RWPE1 (cell line): ENCODE data around the gene CA10.

Experiments used
- CTCF ChIA-PET: fragments of 350-600 bp; sonication (Branson Sonifier 250); formaldehyde crosslinking; extraction: SDS; loops from one replicate; lab custom pipeline; 2021; lab: Yijun Ruan, JAX
- POLR2A ChIA-PET: fragments of 400-600 bp; formaldehyde crosslinking; extraction: SDS; loops from one replicate; lab custom pipeline; 2020; ENCODE audit warnings: antibody characterized with exemption; ENCODE audit not compliant: low non-redundant PET; lab: Yijun Ruan, JAX
- DNase-seq: peaks from one replicate; pipeline ENCODE4 v3.0.0; 2012; ENCODE audit warnings: low spot score
- H3K27ac ChIP-seq: fragments of 450-650 bp; 2 replicates; pipeline ENCODE4 v1.5.1; 2017
- CTCF ChIP-seq: fragments of 450-650 bp; conservative IDR thresholded peaks from 2 replicates; pipeline ENCODE4 v1.5.1; 2017; ENCODE audit warnings: low read depth, mild to moderate bottlenecking

CA10 gene

GRCh38 chr17:51647067-51647466 lies 511.4 kb downstream of the CA10 start:
- no peak for TF ChIP-seq CTCF
- no peak overlapping the region for H3K27ac ChIP-seq
- ChIA-PET CTCF (no interaction called here), POLR2A (no interaction called here)
- no peak for DNase-seq

GRCh38 chr17:51646539-51646938 lies 512.0 kb downstream of the CA10 start:
- ChIA-PET POLR2A (no interaction called here), CTCF (no interaction called here)
- no peak for DNase-seq
- no peak overlapping the region for H3K27ac ChIP-seq
- no peak for TF ChIP-seq CTCF

- CTCF ChIA-PET, result no interaction called here
Observed at GRCh38 chr17:51645056-51645455, 513.5 kb downstream of the CA10 start.

GRCh38 chr17:51643702-51644490 lies 514.6 kb downstream of the CA10 start:
- POLR2A ChIA-PET, result no interaction called here
- CTCF ChIA-PET, result no interaction called here
- H3K27ac ChIP-seq, result no peak overlapping the region
- TF ChIP-seq CTCF, result no peak
- DNase-seq, result peak; percentile 20

More at GRCh38 chr17:51645056-51645455, 513.5 kb downstream of the CA10 start:
- POLR2A ChIA-PET, result no interaction called here
- TF ChIP-seq CTCF, result no peak
- H3K27ac ChIP-seq, result no peak overlapping the region
- no peak for DNase-seq

- CTCF ChIA-PET, result no interaction called here
- no peak for TF ChIP-seq CTCF
- no peak overlapping the region for H3K27ac ChIP-seq
- POLR2A ChIA-PET, result no interaction called here
- DNase-seq, result no peak
Observed at GRCh38 chr17:51642029-51642428, 516.5 kb downstream of the CA10 start.

- no peak overlapping the region for H3K27ac ChIP-seq
- ChIA-PET POLR2A (no interaction called here), CTCF (interaction anchor here (0.9 kb wide), 1 partner anchor 235 kb away, joined by 3 read pairs; no protein-coding TSS in a partner anchor)
- TF ChIP-seq CTCF, result no peak
- peak; percentile 59 for DNase-seq
Observed at GRCh38 chr17:51640108-51640622, 518.3 kb downstream of the CA10 start.
